Activated CD8-positive, alpha-beta T cell treated with anti-CD3 and anti-CD28 coated beads for 36 hours (primary cell): ENCODE results near the gene SCPEP1. TPM values are rescaled to one million over a fixed set of nuclear protein-coding genes. Genes with fewer than 3 reads are reported as not detected.

Experiments
- ATAC-seq: fragments of 200-7000 bp; cut with Tn5 transposase; one replicate; pipeline ENCODE4 v1.10.0; 2021; ENCODE audit warnings: mild to moderate bottlenecking, moderate library complexity
- CTCF ChIA-PET: fragments of 350-600 bp; sonication (Branson Sonifier 250); formaldehyde crosslinking; loops from one replicate; lab custom pipeline; 2021; ENCODE audit warnings: antibody characterized with exemption; lab: Charles Lee
- POLR2A ChIA-PET: fragments of 350-600 bp; sonication (Branson Sonifier 250); formaldehyde crosslinking; loops from one replicate; lab custom pipeline; 2021; ENCODE audit warnings: antibody characterized with exemption; lab: Charles Lee
- DNase-seq: peaks from one replicate; pipeline ENCODE4 v3.0.0-alpha.2; 2020
- H3K27ac Mint-ChIP-seq: one replicate; pipeline ENCODE4 v1.8.0; 2021; ENCODE audit warnings: mild to moderate bottlenecking, mixed read lengths
- H3K27me3 Mint-ChIP-seq: one replicate; pipeline ENCODE4 v1.8.0; 2021; ENCODE audit warnings: mixed read lengths
- H3K36me3 Mint-ChIP-seq: one replicate; pipeline ENCODE4 v1.8.0; 2021; ENCODE audit warnings: low read depth, mixed read lengths
- H3K4me1 Mint-ChIP-seq: one replicate; pipeline ENCODE4 v1.8.0; 2021; ENCODE audit warnings: low read depth, mixed read lengths
- H3K4me3 Mint-ChIP-seq: one replicate; pipeline ENCODE4 v1.8.0; 2021; ENCODE audit warnings: mild to moderate bottlenecking, moderate library complexity, mixed read lengths
- H3K9me3 Mint-ChIP-seq: one replicate; pipeline ENCODE4 v1.8.0; 2021; ENCODE audit warnings: mixed read lengths
- CTCF ChIP-seq: fragments of 200-600 bp; IDR thresholded peaks from one replicate; pipeline ENCODE4 v1.8.0; 2022; ENCODE audit warnings: antibody characterized with exemption, mild to moderate bottlenecking
- intact Hi-C: fragments of 100-400 bp; cut with micrococcal nuclease; formaldehyde crosslinking; loops from one replicate; pipeline ENCODE4 v1.10.0; 2022
- total RNA-seq, 2 experiments: library from RNA; stranded (reverse); gene quantifications; one replicate each; pipeline ENCODE4 v1.2.3, GENCODE V29; 2021

The SCPEP1 gene
- total RNA-seq, 2 experiments from 2014 or later, result 16.0 to 17.8 TPM

GRCh38 chr17:57011491-57012015 lies 33.6 kb downstream of the SCPEP1 start:
- Mint-ChIP-seq H3K27ac (no peak overlapping the region), H3K36me3 (no peaks in the 10 kb centered on the region), H3K4me3 (no peak overlapping the region), H3K27me3 (peaks cover 11% of the 10 kb centered on the region), H3K9me3 (no peaks in the 10 kb centered on the region), H3K4me1 (peaks cover 5% of the 10 kb centered on the region)
- no peak for DNase-seq
- TF ChIP-seq CTCF, result no peak
- intact Hi-C loops, result no loop called here
- ATAC-seq, result no peak
- ChIA-PET CTCF (interaction anchor here (1.2 to 1.9 kb wide), 2 partner anchors 10 to 29 kb away, joined by 3 to 4 read pairs; no protein-coding TSS in a partner anchor), POLR2A (interaction anchor here (1.0 kb wide), 1 partner anchor 46 kb away, joined by 3 read pairs; no protein-coding TSS in a partner anchor)

- no peak for TF ChIP-seq CTCF
- H3K27me3 Mint-ChIP-seq, result peaks cover 13% of the 10 kb centered on the region
- POLR2A ChIA-PET, result interaction anchor here (0.6 to 0.8 kb wide), 2 partner anchors 52 to 69 kb away, joined by 3 read pairs; partner anchors contain the start of gene AKAP1
- H3K4me1 Mint-ChIP-seq, result no peaks in the 10 kb centered on the region
- no peak overlapping the region for H3K27ac Mint-ChIP-seq
- no peaks in the 10 kb centered on the region for H3K9me3 Mint-ChIP-seq
- intact Hi-C loops, result no loop called here
- H3K4me3 Mint-ChIP-seq, result no peak overlapping the region
- no peaks in the 10 kb centered on the region for H3K36me3 Mint-ChIP-seq
- ATAC-seq (no peak), DNase-seq (no peak)
- CTCF ChIA-PET, result no interaction called here
Measured at GRCh38 chr17:57016071-57016763, 38.3 kb downstream of the SCPEP1 start.

GRCh38 chr17:57016764-57017116 lies 38.8 kb downstream of the SCPEP1 start:
- ATAC-seq, result no peak
- no peaks in the 10 kb centered on the region for H3K4me1 Mint-ChIP-seq

GRCh38 chr17:57017625-57018024 lies 39.7 kb downstream of the SCPEP1 start:
- TF ChIP-seq CTCF, result no peak
- Mint-ChIP-seq H3K4me1 (peaks cover 2% of the 10 kb centered on the region), H3K27me3 (peaks cover 15% of the 10 kb centered on the region), H3K4me3 (no peak overlapping the region), H3K27ac (no peak overlapping the region), H3K36me3 (no peaks in the 10 kb centered on the region), H3K9me3 (no peaks in the 10 kb centered on the region)
- intact Hi-C loops, result no loop called here
- ChIA-PET CTCF (no interaction called here), POLR2A (no interaction called here)
- ATAC-seq (no peak), DNase-seq (no peak)

More at GRCh38 chr17:57016764-57017116, 38.8 kb downstream of the SCPEP1 start:
- Mint-ChIP-seq H3K4me3 (no peak overlapping the region), H3K27ac (no peak overlapping the region), H3K27me3 (peaks cover 15% of the 10 kb centered on the region), H3K36me3 (no peaks in the 10 kb centered on the region), H3K9me3 (no peaks in the 10 kb centered on the region)
- ChIA-PET CTCF (no interaction called here), POLR2A (interaction anchor here (0.6 kb wide), 1 partner anchor 51 kb away, joined by 3 read pairs; no protein-coding TSS in a partner anchor)
- no peak for DNase-seq
- no peak for TF ChIP-seq CTCF
- intact Hi-C loops, result no loop called here

GRCh38 chr17:57020208-57020607 lies 42.3 kb downstream of the SCPEP1 start:
- no peak for DNase-seq
- intact Hi-C loops, result no loop called here
- Mint-ChIP-seq H3K4me3 (no peak overlapping the region), H3K9me3 (no peaks in the 10 kb centered on the region), H3K27ac (no peak overlapping the region), H3K27me3 (peaks cover 24% of the 10 kb centered on the region), H3K36me3 (no peaks in the 10 kb centered on the region), H3K4me1 (peaks cover 4% of the 10 kb centered on the region)
- ATAC-seq, result no peak
- ChIA-PET POLR2A (no interaction called here), CTCF (interaction anchor here (2.2 kb wide), 1 partner anchor 10 kb away, joined by 10 read pairs; no protein-coding TSS in a partner anchor)
- TF ChIP-seq CTCF, result no peak
